A549 (cell line): ENCODE measurements around the gene MOB4.

Experiments
- CBX8 ChIP-seq: fragments of 200-600 bp; sonication (generic); IDR thresholded peaks from 2 replicates; pipeline ENCODE4 v1.6.1; 2016
- CTCF ChIP-seq: fragments of >200 bp; sonication (Bioruptor Twin); formaldehyde crosslinking; IDR thresholded peaks from 3 replicates; pipeline ENCODE4 v1.5.1; 2016
- EP300 ChIP-seq, 2 experiments: fragments of >200 bp; sonication (Bioruptor Twin); formaldehyde crosslinking; IDR thresholded peaks; 2 replicates in 1 of 2; 3 replicates in 1 of 2; pipeline ENCODE4 v1.6.1; 2016 to 2017
- FOXS1 ChIP-seq: fragments of 250-450 bp; sonication (Bioruptor Pico); IDR thresholded peaks from 2 replicates; pipeline ENCODE4 v1.5.0; 2020; ENCODE audit warnings: mild to moderate bottlenecking, moderate library complexity
- JUNB ChIP-seq: fragments of >200 bp; sonication (Bioruptor Twin); formaldehyde crosslinking; IDR thresholded peaks from 2 replicates; pipeline ENCODE4 v1.6.1; 2016
- POLR2A ChIP-seq: IDR thresholded peaks from 2 replicates; pipeline ENCODE4 v1.6.1; 2012; ENCODE audit warnings: mild to moderate bottlenecking, low read length
- RFX5 ChIP-seq: fragments of 450-650 bp; IDR thresholded peaks from 2 replicates; pipeline ENCODE4 v1.7.1; 2014; ENCODE audit warnings: antibody characterized with exemption, mild to moderate bottlenecking, moderate library complexity
- TFCP2L1 ChIP-seq: fragments of 250-450 bp; sonication (Bioruptor Pico); IDR thresholded peaks from 2 replicates; pipeline ENCODE4 v1.5.0; 2021; ENCODE audit warnings: mild to moderate bottlenecking
- TF ChIP-seq, protein P1 (sequence below): fragments of 150-350 bp; IDR thresholded peaks from 2 replicates; pipeline ENCODE4 v1.6.1; 2014; ENCODE audit warnings: low read depth, mild to moderate bottlenecking, low read length
- TF ChIP-seq, protein P2 (sequence below): IDR thresholded peaks from 2 replicates; pipeline ENCODE4 v1.6.1; 2012

DNA sequence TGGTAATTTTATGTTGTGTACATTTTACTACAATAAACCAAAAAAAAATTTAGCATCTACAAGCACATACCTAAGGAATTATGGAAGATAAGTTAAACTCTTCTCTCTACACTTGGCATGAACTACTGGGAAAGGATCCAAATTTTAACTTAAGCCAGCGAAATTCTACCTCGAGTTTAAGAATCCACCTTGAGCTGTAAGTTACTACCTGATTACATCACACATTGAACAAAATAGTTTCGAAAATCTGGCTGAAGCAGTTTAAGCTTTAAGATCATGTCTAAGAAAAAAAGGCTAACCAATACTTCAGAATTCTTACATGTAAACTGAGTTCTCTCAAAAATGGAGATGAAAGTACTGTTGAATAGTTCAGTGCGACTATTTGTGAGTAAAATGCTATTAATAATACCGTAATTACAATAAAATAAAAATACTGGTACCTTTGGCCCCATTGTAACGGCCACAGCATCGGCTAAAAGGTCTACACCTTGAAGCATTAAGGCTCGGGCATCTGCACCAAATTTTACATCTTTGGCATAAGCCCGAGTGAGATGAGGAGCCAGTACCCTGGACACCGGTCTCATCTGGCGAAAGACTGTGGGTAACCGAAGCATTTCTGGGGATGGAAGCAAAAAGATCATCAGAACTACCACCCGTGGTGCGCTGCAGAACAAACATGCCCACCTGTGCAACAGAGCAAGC is 17.5 kb upstream of the MOB4 start:
- TF ChIP-seq TFCP2L1 (CRISPR knock-in tag), result no peak
- no peak for TF ChIP-seq CBX8
- no peak for TF ChIP-seq EP300 (IDR thresholded peaks at IDR 0.05)
- TF ChIP-seq CTCF, result no peak
- no peak for TF ChIP-seq JUNB
- no peak for TF ChIP-seq RFX5
- TF ChIP-seq, protein P1, sequence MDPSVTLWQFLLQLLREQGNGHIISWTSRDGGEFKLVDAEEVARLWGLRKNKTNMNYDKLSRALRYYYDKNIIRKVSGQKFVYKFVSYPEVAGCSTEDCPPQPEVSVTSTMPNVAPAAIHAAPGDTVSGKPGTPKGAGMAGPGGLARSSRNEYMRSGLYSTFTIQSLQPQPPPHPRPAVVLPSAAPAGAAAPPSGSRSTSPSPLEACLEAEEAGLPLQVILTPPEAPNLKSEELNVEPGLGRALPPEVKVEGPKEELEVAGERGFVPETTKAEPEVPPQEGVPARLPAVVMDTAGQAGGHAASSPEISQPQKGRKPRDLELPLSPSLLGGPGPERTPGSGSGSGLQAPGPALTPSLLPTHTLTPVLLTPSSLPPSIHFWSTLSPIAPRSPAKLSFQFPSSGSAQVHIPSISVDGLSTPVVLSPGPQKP, result no peak
- TF ChIP-seq POLR2A, result no peak
- TF ChIP-seq FOXS1 (CRISPR knock-in tag), result no peak
- TF ChIP-seq, protein P2, sequence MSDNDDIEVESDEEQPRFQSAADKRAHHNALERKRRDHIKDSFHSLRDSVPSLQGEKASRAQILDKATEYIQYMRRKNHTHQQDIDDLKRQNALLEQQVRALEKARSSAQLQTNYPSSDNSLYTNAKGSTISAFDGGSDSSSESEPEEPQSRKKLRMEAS, result no peak
